GM12864 (cell line): Measurements from ENCODE around the gene SIN3B.

Source experiments
- DNase-seq: peaks from one replicate; pipeline ENCODE4 v3.0.0-alpha.2; 2011; ENCODE audit warnings: low read depth
- H3K4me3 ChIP-seq: 2 replicates; pipeline ENCODE4 v1.5.1; 2011; ENCODE audit warnings: mild to moderate bottlenecking, low read depth, low read length, control low read depth
- CTCF ChIP-seq: IDR thresholded peaks from 2 replicates; pipeline ENCODE4 v1.5.1; 2011; ENCODE audit warnings: low read depth, mild to moderate bottlenecking, moderate library complexity, low read length, control low read depth, inconsistent platforms; ENCODE audit errors: missing control alignments

SIN3B gene

GRCh38 chr19:16883522-16883921 is 54.3 kb downstream of the SIN3B start:
- no peak for DNase-seq
- TF ChIP-seq CTCF, result no peak
- H3K4me3 ChIP-seq, result no peak overlapping the region

GRCh38 chr19:16885166-16885565 is 56.0 kb downstream of the SIN3B start:
- H3K4me3 ChIP-seq, result no peak overlapping the region
- DNase-seq, result no peak
- no peak for TF ChIP-seq CTCF

- TF ChIP-seq CTCF, result no peak
- no peak for DNase-seq
- no peak overlapping the region for H3K4me3 ChIP-seq
Observed at GRCh38 chr19:16886305-16886880, 57.2 kb downstream of the SIN3B start.

- no peak overlapping the region for H3K4me3 ChIP-seq
- no peak for TF ChIP-seq CTCF
- DNase-seq, result no peak
Observed at GRCh38 chr19:16887353-16888265, 58.4 kb downstream of the SIN3B start.

GRCh38 chr19:16888629-16889365 is 59.6 kb downstream of the SIN3B start, which contains the start of gene F2RL3:
F2RL3 (plus strand) TSS chr19:16888999; CDS start chr19:16889190, 191 bp downstream.
- no peak for TF ChIP-seq CTCF
- DNase-seq, result no peak
- no peak within 1 kb of the TSS; the same call in 1 of the 2 replicates for H3K4me3 ChIP-seq

- no peak for DNase-seq
- TF ChIP-seq CTCF, result no peak
- no peak overlapping the region for H3K4me3 ChIP-seq
Observed at GRCh38 chr19:16889366-16889882, 60.2 kb downstream of the SIN3B start.
